ENCODE data around the gene DSCAML1.

DNA sequence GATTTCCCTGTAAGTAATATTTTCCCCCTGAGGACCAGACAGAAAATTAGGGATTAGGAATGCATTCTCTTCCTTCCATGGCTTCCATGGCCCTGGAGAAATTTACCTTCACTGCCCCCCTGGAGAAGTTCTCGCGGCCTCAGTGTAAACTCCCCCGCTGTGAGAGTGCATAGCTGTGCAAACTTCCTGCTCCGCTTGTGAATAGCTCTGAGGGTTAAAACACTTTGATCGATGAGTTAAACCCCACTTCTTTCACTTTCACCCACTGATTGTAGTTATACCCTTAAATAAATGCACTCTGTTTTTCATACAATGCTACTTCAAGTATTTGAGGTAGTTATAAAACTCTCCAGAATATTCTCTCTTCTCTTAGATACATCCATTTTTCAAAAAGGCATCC is 190.8 kb downstream of the DSCAML1 start:
- TF ChIP-seq, protein P1, sequence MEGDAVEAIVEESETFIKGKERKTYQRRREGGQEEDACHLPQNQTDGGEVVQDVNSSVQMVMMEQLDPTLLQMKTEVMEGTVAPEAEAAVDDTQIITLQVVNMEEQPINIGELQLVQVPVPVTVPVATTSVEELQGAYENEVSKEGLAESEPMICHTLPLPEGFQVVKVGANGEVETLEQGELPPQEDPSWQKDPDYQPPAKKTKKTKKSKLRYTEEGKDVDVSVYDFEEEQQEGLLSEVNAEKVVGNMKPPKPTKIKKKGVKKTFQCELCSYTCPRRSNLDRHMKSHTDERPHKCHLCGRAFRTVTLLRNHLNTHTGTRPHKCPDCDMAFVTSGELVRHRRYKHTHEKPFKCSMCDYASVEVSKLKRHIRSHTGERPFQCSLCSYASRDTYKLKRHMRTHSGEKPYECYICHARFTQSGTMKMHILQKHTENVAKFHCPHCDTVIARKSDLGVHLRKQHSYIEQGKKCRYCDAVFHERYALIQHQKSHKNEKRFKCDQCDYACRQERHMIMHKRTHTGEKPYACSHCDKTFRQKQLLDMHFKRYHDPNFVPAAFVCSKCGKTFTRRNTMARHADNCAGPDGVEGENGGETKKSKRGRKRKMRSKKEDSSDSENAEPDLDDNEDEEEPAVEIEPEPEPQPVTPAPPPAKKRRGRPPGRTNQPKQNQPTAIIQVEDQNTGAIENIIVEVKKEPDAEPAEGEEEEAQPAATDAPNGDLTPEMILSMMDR (IDR thresholded peaks at IDR 0.05): no peak
- no peak for TF ChIP-seq POLR2A (IDR thresholded peaks at IDR 0.05)
